Natural killer cell (primary cell): ENCODE data around the gene SURF4. TPM values are rescaled to one million over a fixed set of nuclear protein-coding genes. Genes with fewer than 3 reads are reported as not detected.

Experiments used
- ATAC-seq, 3 donors: fragments of 150-1000 bp in 2 of 3; fragments of 200-7000 bp in 1 of 3; cut with Tn5 transposase; 1 replicate in 1 of 3; 2 replicates in 2 of 3; pipeline ENCODE4 v1.10.0; 2021; ENCODE audit warnings: mild to moderate bottlenecking in 2 of 3, moderate library complexity in 2 of 3
- DNase-seq, 2 donors: peaks; one replicate each; pipeline versions ENCODE4 v3.0.0 to v3.0.0-alpha.2; 2013 to 2021; ENCODE audit warnings: mixed read lengths in 1 of 2
- H3K27ac ChIP-seq: one replicate; pipeline ENCODE4 v1.5.1; 2013; ENCODE audit warnings: mild to moderate bottlenecking, low read length
- H3K27me3 ChIP-seq: one replicate; pipeline ENCODE4 v1.6.1; 2013; ENCODE audit warnings: low read length; ENCODE audit not compliant: control insufficient read depth, insufficient read depth
- H3K36me3 ChIP-seq: one replicate; pipeline ENCODE4 v1.6.1; 2013; ENCODE audit warnings: low read length; ENCODE audit not compliant: control insufficient read depth, insufficient read depth
- H3K4me1 ChIP-seq: one replicate; pipeline ENCODE4 v1.6.1; 2013; ENCODE audit warnings: low read length; ENCODE audit not compliant: control insufficient read depth, insufficient read depth
- H3K4me3 ChIP-seq: one replicate; pipeline ENCODE4 v1.5.1; 2013; ENCODE audit warnings: low read length
- H3K9me3 ChIP-seq: one replicate; pipeline ENCODE4 v1.6.1; 2013; ENCODE audit warnings: low read length; ENCODE audit not compliant: control insufficient read depth, insufficient read depth
- H3K27ac Mint-ChIP-seq, 2 donors: one replicate each; pipeline ENCODE4 v1.8.0; 2022; ENCODE audit warnings: mild to moderate bottlenecking in 2 of 2, mixed read lengths in 2 of 2, moderate library complexity in 1 of 2
- H3K27me3 Mint-ChIP-seq, 2 donors: one replicate each; pipeline ENCODE4 v1.8.0; 2022; ENCODE audit warnings: low read depth in 2 of 2, mixed read lengths in 2 of 2
- H3K36me3 Mint-ChIP-seq: one replicate; pipeline ENCODE4 v1.8.0; 2022; ENCODE audit warnings: mixed read lengths
- H3K4me1 Mint-ChIP-seq, 2 donors: one replicate each; pipeline ENCODE4 v1.8.0; 2022; ENCODE audit warnings: mixed read lengths in 2 of 2
- H3K4me3 Mint-ChIP-seq: one replicate; pipeline ENCODE4 v1.8.0; 2022; ENCODE audit warnings: mild to moderate bottlenecking, moderate library complexity, mixed read lengths
- H3K9me3 Mint-ChIP-seq, 2 donors: one replicate each; pipeline ENCODE4 v1.8.0; 2022; ENCODE audit warnings: mixed read lengths in 2 of 2
- CTCF ChIP-seq: fragments of 200-600 bp; IDR thresholded peaks from one replicate; pipeline ENCODE4 v1.8.0; 2022; ENCODE audit warnings: antibody characterized with exemption
- WGBS: methylation state at CpG from one replicate; pipeline ENCODE4 v1.1.7; 2013; ENCODE audit warnings: missing lambda C conversion rate; ENCODE audit not compliant: insufficient coverage; 5-methylcytosine and 5-hydroxymethylcytosine counted together
- intact Hi-C: fragments of 100-400 bp; cut with micrococcal nuclease; formaldehyde crosslinking; loops from one replicate; pipeline ENCODE4 v1.14.2; 2022
- total RNA-seq, 4 donors: library from RNA; stranded (reverse); fragments of 120-200 nt in 1 of 4; gene quantifications; one replicate each; pipeline versions ENCODE4 v1.2.3 to v1.2.4, GENCODE V29; 2013 to 2022

The SURF4 gene
- total RNA-seq, 3 donors from 2014 or later (not counting 1 experiment from before 2014, with no cell fraction given) = 111 to 135 (median 114) TPM

GRCh38 chr9:133323991-133324703 is 51.7 kb downstream of the SURF4 start:
- ATAC-seq (no peak), DNase-seq (no peak)
- no peak for TF ChIP-seq CTCF
- H3K4me3 ChIP-seq = no peak overlapping the region
- Mint-ChIP-seq H3K4me3 (no peak overlapping the region), H3K27ac (no peak overlapping the region), H3K4me1 (peaks cover 5 to 9% of the 10 kb centered on the region in 2 donors), H3K27me3 (no peaks in the 10 kb centered on the region), H3K36me3 (no peaks in the 10 kb centered on the region), H3K9me3 (no peaks in the 10 kb centered on the region)
- H3K27me3 ChIP-seq = no peaks in the 10 kb centered on the region
- no peaks in the 10 kb centered on the region for H3K36me3 ChIP-seq
- WGBS = 91% methylated on average over 13 of the region's 13 CpGs
- H3K4me1 ChIP-seq = no peaks in the 10 kb centered on the region
- no peak overlapping the region for H3K27ac ChIP-seq
- no peaks in the 10 kb centered on the region for H3K9me3 ChIP-seq
- intact Hi-C loops = no loop called here

GRCh38 chr9:133323211-133323610 is 52.6 kb downstream of the SURF4 start:
- Histone ChIP-seq H3K4me1 (no peaks in the 10 kb centered on the region), H3K4me3 (no peak overlapping the region), H3K9me3 (no peaks in the 10 kb centered on the region), H3K36me3 (no peaks in the 10 kb centered on the region), H3K27me3 (no peaks in the 10 kb centered on the region), H3K27ac (no peak overlapping the region)
- Mint-ChIP-seq H3K27me3 (no peaks in the 10 kb centered on the region), H3K4me1 (no peaks in the 10 kb centered on the region), H3K27ac (no peak overlapping the region), H3K36me3 (no peaks in the 10 kb centered on the region), H3K4me3 (no peak overlapping the region), H3K9me3 (no peaks in the 10 kb centered on the region)
- ATAC-seq (no peak), DNase-seq (no peak)
- intact Hi-C loops = no loop called here
- no peak for TF ChIP-seq CTCF
- 91% methylated on average over 10 of the region's 10 CpGs for WGBS

- Histone ChIP-seq H3K4me1 (no peaks in the 10 kb centered on the region), H3K9me3 (no peaks in the 10 kb centered on the region), H3K27me3 (no peaks in the 10 kb centered on the region), H3K27ac (no peak overlapping the region), H3K36me3 (no peaks in the 10 kb centered on the region), H3K4me3 (no peak overlapping the region)
- no peaks in the 10 kb centered on the region for H3K27me3 Mint-ChIP-seq
- no peak for ATAC-seq
- TF ChIP-seq CTCF = no peak
- no peaks in the 10 kb centered on the region for H3K4me1 Mint-ChIP-seq
- intact Hi-C loops = no loop called here
- H3K27ac Mint-ChIP-seq = no peak overlapping the region
- 56% methylated on average over 14 of the region's 14 CpGs for WGBS
- H3K9me3 Mint-ChIP-seq = no peaks in the 10 kb centered on the region
- no peaks in the 10 kb centered on the region for H3K36me3 Mint-ChIP-seq
- no peak overlapping the region for H3K4me3 Mint-ChIP-seq
- no peak for DNase-seq
These were observed 53.2 kb downstream of the SURF4 start for GRCh38 chr9:133322701-133323100.

- WGBS = 92% methylated on average over 13 of the region's 13 CpGs
These were observed 54.4 kb downstream of the SURF4 start for GRCh38 chr9:133321411-133321935.

More at GRCh38 chr9:133321411-133321935, 54.4 kb downstream of the SURF4 start:
- Mint-ChIP-seq H3K9me3 (no peaks in the 10 kb centered on the region), H3K27me3 (no peaks in the 10 kb centered on the region), H3K4me1 (no peaks in the 10 kb centered on the region), H3K36me3 (no peaks in the 10 kb centered on the region), H3K4me3 (no peak overlapping the region), H3K27ac (no peak overlapping the region)
- no peak overlapping the region for H3K4me3 ChIP-seq
- intact Hi-C loops = no loop called here
- H3K27me3 ChIP-seq = no peaks in the 10 kb centered on the region
- no peaks in the 10 kb centered on the region for H3K4me1 ChIP-seq
- DNase-seq (no peak), ATAC-seq (no peak)
- no peak for TF ChIP-seq CTCF
- no peaks in the 10 kb centered on the region for H3K9me3 ChIP-seq
- no peak overlapping the region for H3K27ac ChIP-seq
- no peaks in the 10 kb centered on the region for H3K36me3 ChIP-seq
